GM10248 (cell line): ENCODE measurements around the gene MLPH.

Source experiments
- CTCF ChIA-PET: fragments of 300-600 bp; sonication (Branson Sonifier 250); formaldehyde crosslinking; extraction: SDS; loops from one replicate; lab custom pipeline; 2021; ENCODE audit warnings: antibody characterized with exemption; lab: Yijun Ruan, JAX
- POLR2A ChIA-PET: fragments of 350-650 bp; sonication (Branson Sonifier 250); formaldehyde crosslinking; extraction: SDS; loops from one replicate; lab custom pipeline; 2020; ENCODE audit warnings: antibody characterized with exemption; lab: Yijun Ruan, JAX
- DNase-seq: peaks from one replicate; pipeline ENCODE4 v3.0.0; 2012; ENCODE audit errors: extremely low spot score
- CTCF ChIP-seq: IDR thresholded peaks from 2 replicates; pipeline ENCODE4 v1.5.1; 2012; ENCODE audit warnings: mild to moderate bottlenecking, low read depth; ENCODE audit errors: extremely low read depth, missing control alignments, control extremely low read depth

Gene MLPH

DNA sequence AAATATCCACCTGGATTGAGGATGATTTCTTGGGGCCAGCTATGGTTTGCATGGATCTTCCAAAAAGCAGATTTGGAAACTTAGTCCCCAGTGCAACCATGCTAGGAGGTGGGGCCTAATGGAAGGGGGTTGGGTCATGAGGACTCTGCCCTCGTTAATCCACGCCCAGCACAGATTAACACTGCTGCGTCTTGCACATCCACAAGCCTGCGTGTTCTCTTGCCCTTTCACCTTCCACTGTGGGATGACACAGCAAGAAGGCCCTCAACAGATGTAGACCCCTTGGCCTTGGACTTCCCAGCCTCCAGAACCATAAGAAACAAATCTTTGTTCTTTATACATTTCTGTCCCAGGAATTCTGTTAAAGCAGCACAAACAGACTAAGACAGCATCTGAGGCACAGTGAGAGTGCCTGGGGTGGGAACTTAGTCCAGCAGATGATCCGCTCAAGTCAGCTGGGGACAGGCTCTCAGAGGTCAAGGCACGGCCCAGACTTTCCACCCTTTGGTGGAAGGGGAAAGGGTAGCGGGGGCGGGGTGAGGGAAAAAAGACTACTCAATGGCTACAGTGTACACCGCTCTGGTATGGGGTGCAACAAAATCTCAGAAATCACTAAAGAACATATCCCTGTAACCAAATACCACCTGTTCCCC lies 101.1 kb downstream of the MLPH start:
- CTCF ChIA-PET: interaction anchor here (1.7 to 7.6 kb wide), 2 partner anchors 15 to 16 kb away, joined by 7 to 63 read pairs; no protein-coding TSS in a partner anchor
- no peak for DNase-seq
- no peak for TF ChIP-seq CTCF
- POLR2A ChIA-PET: no interaction called here

GRCh38 chr2:237590272-237591140 lies 103.5 kb downstream of the MLPH start, which contains the start of gene RAB17:
Gene RAB17 (minus strand): TSS chr2:237590734. CDS start chr2:237586154, 4,580 bp downstream.
- ChIA-PET CTCF (interaction anchor here (0.8 to 1.2 kb wide), 2 partner anchors 13 to 20 kb away, joined by 3 read pairs; no protein-coding TSS in a partner anchor), POLR2A (no interaction called here)
- DNase-seq: no peak
- TF ChIP-seq CTCF: no peak

- ChIA-PET POLR2A (no interaction called here), CTCF (no interaction called here)
- DNase-seq: no peak
- no peak for TF ChIP-seq CTCF
Measured at GRCh38 chr2:237591141-237591881, 104.3 kb downstream of the MLPH start.

DNA sequence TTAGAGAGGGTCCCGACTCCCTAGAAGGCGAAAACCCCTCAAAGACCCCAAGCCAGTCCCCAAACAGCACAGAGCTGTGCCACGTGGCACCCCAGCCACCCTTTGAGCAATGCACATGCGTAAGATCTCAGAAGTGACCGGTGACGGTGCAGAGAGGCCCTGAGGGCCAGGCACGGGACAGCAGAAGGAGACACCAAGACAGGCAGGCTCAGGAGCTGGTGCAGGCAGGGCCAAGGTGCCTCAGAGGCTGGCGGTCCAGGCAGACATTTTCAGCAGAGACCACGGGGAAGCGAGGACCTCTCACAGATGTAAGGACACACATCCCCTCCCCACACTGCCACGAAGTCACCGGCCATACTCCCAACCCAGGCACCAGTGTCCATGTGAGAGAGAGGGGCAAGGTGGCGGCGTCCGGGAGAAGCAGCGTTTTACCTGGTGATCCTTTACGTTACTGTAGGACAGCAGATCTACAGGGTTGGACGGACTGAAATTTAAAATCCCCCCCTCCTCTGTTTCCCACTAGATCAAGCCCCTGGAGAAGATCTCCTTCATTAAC lies 105.5 kb downstream of the MLPH start:
- DNase-seq: no peak
- POLR2A ChIA-PET: no interaction called here
- CTCF ChIA-PET: interaction anchor here (0.6 to 1.8 kb wide), 4 partner anchors 8 to 80 kb away, joined by 3 to 8 read pairs (median 4); no protein-coding TSS in a partner anchor
- TF ChIP-seq CTCF: no peak

GRCh38 chr2:237593036-237593435 lies 106.0 kb downstream of the MLPH start:
- TF ChIP-seq CTCF: no peak
- CTCF ChIA-PET: interaction anchor here (0.6 to 1.8 kb wide), 4 partner anchors 7 to 80 kb away, joined by 3 to 8 read pairs (median 4); no protein-coding TSS in a partner anchor
- POLR2A ChIA-PET: no interaction called here
- DNase-seq: no peak
